COR-L47 (cell line): ENCODE measurements around the gene URB1.
"Not testable (repeated sequence)": the region's sequence is repeated elsewhere in the genome, so short reads cannot be mapped to it uniquely, and the experiment has no call there.

Experiments used
- DNase-seq: peaks from one replicate; lab custom pipeline; 2025; lab: John Stamatoyannopoulos, UW

Gene URB1

DNA sequence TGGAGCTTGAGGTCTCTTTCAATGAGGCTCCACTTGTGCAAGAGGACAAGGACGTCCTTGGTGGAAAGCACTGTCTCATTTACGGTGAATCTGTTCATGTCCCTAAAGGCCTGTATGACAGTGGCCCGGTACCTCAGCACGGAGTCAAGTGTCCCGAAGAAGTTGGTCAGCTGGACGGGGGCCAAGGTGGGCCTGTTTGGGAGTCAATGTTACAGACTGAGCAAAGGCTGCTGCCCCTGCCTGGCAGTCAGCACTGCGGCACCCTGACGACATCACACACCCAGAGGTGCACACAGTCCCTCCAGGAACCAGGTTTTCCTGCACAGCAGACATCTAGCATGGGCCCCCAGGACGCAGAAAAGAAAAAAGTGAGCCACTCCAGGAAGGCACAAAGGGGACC, 75.1 kb downstream of the URB1 start:
- DNase-seq: no peak

DNA sequence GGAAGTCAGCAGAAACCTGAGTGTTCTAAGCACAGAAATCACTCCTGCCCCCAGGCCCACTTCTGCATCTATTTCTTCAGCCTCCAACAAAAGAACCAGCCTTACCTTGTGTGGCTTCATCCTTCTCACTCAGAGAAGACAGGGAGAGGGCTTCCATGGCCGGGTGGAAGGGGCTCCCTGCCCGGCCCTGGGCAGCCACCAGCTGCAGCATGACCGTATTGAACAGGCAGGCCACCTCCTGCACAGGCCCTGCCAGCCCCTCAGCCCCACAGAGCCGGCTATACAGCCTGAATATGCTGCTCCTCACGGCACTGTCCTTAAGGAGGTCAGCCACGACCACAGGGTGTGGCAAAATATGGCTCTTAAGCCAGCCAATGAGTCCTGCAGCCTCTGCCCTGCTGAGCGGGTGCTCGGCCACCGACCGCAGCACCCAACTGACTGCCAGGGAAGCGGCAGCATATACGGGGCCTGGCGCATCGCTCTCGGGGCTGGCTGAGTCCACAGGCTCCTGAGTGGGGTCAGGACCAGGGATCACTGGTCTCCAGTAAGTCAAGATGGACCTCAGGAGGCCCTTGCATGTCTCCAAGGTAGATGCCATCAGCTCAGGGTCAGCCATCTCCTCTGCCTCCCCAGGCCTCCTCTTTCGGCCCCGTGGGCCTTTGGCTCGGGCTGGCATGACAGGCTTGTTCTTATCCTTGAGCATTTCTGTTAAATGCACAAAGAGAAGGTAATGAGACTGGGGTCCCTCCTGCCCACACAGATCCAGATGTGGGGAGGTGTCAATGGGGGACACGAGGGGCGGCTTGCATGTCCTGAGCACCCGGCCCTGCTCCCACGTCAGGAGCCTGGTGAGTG, 76.2 kb downstream of the URB1 start:
- DNase-seq: no peak

GRCh38 chr21:32315511-32316281, 77.1 kb downstream of the URB1 start:
- DNase-seq: no peak

GRCh38 chr21:32314806-32315205, 78.0 kb downstream of the URB1 start:
- no peak for DNase-seq

DNA sequence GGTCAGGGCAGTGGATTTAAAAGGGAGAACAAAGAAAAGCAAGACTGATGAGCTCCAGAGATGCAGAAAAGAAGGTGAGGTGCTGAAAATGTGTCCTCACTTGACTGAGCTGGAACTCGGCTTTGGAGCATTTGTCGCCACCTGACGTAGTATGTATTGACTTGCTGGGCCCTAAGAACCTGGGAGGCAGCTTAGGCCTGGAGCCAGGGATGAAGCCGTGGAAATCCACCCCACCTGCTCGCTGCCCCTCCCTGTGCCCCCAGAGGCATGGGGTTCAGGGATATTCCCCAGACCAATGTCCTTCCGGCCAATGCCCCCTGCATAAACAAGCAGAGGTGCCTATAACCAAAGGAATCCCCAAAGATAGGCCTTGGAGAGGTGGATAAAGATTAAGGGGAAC, 79.8 kb downstream of the URB1 start:
- DNase-seq: no peak

- DNase-seq: no peak
Observed at GRCh38 chr21:32312326-32312725, 80.5 kb downstream of the URB1 start.

DNA sequence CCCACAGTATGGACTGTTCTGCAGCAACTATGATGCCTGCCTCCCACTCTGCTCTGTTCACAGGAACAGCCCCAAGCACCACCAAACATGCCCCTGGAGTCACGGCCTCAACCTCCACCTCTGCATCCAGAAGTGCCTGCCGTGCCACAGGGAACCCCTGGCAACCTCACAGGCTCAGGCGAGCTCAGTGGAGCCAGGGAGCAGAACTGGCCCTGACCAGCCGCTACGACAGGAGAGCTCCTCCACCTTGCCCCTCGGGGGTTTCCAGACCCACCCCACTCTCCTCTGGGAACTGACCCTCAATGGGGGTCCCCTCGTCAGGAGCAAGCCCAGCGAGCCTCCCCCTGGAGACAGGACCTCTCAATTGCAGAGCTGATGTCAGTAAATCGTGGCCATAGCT, 81.2 kb downstream of the URB1 start:
- no peak for DNase-seq

DNA sequence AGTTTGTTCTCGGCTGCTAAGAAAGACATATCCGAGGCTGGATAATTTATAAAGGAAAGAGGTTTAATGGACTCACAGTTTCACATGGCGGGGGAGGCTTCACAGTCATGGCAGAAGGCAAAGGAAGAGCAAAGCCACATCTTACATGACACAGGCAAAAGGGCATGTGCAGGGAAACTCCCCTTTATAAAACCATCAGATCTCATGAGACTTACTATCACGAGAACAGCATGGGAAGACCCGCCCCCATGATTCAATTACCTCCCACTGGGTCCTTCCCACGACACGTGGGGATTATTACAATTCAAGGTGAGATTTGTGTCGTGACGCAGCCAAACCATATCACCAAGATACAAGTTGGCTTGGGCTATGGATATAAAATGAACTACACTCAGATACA, 81.8 kb downstream of the URB1 start:
- not testable (repeated sequence) for DNase-seq

GRCh38 chr21:32309906-32310460, 82.8 kb downstream of the URB1 start:
- DNase-seq: no peak

DNA sequence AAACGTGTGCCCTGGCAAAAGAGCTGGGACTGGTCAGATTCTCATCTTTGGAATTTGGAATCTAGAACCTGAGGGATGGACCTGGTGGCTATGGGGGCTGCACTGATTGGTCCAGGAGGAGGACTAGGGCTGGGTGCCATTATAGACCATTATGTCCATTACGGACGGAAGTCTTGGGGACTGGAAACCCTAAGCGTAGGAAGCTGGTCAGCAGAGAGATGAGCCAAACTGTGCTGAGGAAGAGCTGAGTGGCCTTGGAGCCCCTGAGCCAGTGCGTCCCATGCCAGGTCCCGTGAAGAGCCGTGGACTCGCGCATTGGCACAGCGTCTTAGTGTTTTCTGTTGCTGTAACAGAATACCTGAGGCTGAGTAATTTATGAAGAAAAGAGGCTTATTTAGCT, 84.1 kb downstream of the URB1 start:
- no peak for DNase-seq

DNA sequence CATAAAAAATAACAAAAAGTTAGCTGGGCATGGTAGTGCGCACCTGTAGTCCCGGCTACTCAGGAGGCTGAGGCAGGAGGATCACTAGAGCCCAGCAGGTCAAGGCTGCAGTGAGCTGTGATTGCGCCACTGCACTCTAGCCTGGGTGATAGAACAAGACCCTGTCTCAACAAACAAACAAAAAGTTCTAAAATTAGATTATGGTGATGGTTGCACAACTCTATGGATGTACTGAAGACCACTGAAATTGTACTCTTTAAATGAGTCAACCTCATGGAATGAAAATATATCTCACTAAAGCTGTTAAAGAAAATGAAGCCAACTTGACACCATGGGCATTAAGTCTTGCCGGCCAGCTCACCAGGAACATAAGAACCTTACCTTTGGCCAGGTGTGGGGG, 85.1 kb downstream of the URB1 start:
- DNase-seq: no peak

DNA sequence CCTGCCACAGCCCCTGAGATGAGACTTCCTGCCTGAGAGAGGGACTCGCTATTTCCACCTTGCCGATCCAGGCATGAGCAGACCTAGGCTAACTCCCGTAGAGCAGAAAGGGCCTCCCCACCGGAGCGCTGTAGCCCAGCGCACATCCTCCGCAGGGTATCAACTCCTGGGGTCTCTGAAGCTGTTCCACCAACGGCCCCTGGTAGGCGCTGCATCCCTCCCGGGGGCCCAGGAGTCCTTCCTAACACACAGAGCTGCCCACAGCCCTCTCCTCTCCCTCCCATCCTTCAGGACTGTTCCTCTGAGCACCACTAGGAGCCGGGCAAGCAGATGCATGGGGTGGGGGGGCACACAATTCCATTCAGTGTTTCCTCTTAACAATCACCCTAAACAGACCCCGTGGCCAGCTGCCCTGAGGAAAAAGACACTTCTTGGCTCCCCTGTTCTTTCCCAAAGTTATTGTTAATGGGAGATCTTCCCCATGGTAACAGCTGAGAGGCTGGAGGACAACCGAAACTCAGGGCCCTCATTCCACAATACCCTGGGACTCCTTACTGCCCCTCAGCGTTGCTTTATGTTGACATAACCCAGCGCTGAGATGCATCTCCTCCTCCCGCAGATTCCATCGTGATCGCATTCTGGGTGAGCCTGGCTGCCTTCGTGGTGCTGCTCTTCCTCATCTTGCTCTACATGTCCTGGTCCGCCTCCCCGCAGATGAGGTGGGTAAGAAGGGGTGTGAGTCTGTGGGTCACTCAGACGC, 86.6 kb downstream of the URB1 start:
- DNase-seq: no peak

DNA sequence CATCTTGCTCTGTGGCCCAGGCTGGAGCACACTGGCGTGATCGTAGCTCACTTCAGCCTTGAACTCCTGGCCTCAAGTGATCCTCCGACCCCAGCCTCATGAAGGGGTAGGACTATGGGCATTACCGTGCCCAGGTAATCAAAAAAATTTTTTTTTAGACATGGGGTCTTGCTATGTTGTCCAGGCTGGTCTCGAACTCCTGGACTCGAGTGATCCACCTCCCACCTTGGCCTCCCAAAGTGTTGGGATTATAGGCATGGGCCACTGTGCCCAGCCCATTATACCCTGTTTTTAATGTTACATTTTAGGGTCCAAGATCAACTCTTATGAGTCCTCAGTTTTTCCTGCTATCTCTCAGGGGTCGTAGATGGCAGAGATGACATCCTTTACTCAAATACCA, 87.8 kb downstream of the URB1 start:
- no peak for DNase-seq

GRCh38 chr21:32303385-32303784, 89.4 kb downstream of the URB1 start:
- no peak for DNase-seq

GRCh38 chr21:32302560-32302959, 90.3 kb downstream of the URB1 start:
- no peak for DNase-seq

DNA sequence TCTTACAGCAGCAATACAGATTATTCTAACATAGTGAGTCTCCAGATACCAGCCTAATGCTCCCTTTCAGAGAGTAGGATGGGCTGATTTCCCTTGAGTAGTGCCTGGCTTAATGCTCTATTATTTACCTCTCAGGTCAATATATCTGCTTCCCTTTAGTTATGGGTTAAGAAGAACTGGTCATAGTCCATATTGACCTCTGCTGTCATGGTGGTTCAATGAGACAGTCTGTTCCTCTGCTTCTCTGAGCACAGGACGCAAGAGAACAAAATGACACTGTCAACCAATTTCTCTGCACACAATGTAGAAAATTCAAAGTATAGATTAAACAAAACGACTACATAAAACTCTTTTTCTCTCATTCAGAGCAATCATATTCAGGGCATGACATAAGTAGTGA, 91.2 kb downstream of the URB1 start:
- DNase-seq: no peak

- no peak for DNase-seq
Observed at GRCh38 chr21:32300117-32300681, 92.6 kb downstream of the URB1 start.

GRCh38 chr21:32299695-32300094, 93.1 kb downstream of the URB1 start:
- DNase-seq: no peak

DNA sequence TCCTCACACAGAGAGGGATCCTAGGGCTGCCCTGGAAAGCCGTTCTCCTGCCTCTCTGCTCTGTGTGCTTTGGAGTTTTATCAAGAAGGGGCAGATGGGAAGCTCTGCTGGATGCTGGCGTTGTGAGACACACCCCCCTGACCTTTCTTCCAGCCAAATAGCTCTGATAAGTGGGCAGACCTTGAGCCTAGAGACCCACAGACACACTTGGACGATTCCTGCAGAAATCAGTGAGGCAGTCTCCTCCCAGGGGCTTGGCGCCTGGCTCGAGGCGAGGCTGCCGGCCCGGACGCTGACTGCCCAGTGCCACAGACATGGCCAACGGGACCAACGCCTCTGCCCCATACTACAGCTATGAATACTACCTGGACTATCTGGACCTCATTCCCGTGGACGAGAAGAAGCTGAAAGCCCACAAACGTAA, 94.1 kb downstream of the URB1 start, which contains the start of gene MRAP:
Gene MRAP, plus strand, starts transcription at position 198 of the 424 bp plus-strand sequence. Its CDS starts 117 bp downstream, at position 315.
- DNase-seq: no peak

DNA sequence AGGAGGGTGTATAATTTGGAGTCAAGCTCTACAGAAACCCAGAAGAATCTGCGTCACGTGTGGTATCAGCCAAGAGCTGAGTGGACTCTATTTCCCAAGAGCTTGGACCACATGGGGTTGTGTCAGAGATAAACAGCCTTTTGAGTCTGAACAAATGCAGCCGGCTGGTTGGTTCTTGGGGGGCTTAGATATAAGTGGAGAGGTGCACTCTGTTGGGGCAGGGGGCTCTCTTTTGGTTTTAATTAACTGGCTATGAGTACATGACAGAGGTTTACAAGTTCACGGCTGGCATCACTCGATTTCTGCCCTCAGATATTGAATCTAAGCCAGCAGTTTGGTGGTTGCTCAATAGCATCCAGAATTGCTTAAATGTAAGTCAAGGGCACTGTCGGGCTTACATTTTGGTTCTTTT, 94.7 kb downstream of the URB1 start:
- no peak for DNase-seq

DNA sequence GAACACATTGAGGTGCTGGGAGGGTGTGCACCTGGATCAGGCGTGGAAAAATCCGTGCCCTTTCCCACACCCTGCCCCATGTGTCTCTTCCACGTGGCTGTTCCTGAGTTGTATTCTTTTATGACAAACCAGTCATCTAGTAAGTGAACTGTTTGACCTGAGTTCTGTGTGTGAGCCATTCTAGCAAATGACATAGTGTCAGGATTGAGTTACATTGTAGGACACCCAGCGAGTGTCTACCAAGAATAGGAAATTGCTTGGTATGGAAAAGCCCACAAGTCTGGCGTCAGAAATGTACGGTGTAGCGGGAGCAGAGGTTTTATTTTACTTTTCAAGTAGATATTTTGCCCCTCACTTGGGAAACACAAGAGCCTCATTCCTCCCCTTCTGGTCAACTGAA, 95.4 kb downstream of the URB1 start:
- no peak for DNase-seq

- no peak for DNase-seq
Observed at GRCh38 chr21:32285476-32285875, 107.3 kb downstream of the URB1 start.
